Uterus (tissue), 2 donors: ENCODE data around the gene CAMK2B.

ENCODE experiments used
- POLR2A ChIP-seq, 2 donors: fragments of 450-650 bp; IDR thresholded peaks; one replicate each; pipeline ENCODE4 v1.6.1; 2016; ENCODE audit warnings: antibody characterized with exemption in 2 of 2, mild to moderate bottlenecking in 1 of 2, moderate library complexity in 1 of 2
- TF ChIP-seq, protein P1 (sequence below), 4 experiments: fragments of 200-600 bp in 2 of 4; fragments of 450-650 bp in 2 of 4; sonication (generic) in 2 of 4; IDR thresholded peaks; one replicate each; pipeline ENCODE4 v1.5.1; 2016 to 2019; ENCODE audit warnings: antibody characterized with exemption in 4 of 4, mild to moderate bottlenecking in 2 of 4, moderate library complexity in 1 of 4

DNA sequence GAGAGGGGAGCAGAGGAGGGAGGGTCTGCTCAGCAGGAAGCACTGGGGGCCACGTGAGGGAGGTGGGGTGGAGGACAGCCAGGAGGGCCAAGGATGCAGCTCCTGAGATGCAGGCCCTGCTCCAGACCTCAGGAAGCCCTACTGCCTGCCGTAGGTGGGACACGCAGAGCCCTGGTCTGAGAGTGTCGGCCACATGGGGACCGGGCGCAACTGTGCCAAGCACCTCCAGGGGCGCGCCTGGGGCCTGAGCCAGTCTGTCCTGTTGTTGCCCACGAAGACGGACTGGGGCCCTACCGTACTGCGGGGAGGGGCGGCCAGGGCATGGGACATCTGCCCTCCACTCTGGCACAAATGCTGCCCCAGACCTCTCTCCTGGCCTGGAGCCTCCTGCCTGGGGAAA, 93.0 kb downstream of the CAMK2B start:
- TF ChIP-seq, protein P1, sequence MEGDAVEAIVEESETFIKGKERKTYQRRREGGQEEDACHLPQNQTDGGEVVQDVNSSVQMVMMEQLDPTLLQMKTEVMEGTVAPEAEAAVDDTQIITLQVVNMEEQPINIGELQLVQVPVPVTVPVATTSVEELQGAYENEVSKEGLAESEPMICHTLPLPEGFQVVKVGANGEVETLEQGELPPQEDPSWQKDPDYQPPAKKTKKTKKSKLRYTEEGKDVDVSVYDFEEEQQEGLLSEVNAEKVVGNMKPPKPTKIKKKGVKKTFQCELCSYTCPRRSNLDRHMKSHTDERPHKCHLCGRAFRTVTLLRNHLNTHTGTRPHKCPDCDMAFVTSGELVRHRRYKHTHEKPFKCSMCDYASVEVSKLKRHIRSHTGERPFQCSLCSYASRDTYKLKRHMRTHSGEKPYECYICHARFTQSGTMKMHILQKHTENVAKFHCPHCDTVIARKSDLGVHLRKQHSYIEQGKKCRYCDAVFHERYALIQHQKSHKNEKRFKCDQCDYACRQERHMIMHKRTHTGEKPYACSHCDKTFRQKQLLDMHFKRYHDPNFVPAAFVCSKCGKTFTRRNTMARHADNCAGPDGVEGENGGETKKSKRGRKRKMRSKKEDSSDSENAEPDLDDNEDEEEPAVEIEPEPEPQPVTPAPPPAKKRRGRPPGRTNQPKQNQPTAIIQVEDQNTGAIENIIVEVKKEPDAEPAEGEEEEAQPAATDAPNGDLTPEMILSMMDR (IDR thresholded peaks at IDR 0.05) = no peak
- TF ChIP-seq POLR2A (IDR thresholded peaks at IDR 0.05) = no peak
